Measurements from ENCODE around the gene BMPR1B.
"Not testable (repeated sequence)": the region's sequence is repeated elsewhere in the genome, so short reads cannot be mapped to it uniquely, and the experiment has no call there.

BMPR1B gene

DNA sequence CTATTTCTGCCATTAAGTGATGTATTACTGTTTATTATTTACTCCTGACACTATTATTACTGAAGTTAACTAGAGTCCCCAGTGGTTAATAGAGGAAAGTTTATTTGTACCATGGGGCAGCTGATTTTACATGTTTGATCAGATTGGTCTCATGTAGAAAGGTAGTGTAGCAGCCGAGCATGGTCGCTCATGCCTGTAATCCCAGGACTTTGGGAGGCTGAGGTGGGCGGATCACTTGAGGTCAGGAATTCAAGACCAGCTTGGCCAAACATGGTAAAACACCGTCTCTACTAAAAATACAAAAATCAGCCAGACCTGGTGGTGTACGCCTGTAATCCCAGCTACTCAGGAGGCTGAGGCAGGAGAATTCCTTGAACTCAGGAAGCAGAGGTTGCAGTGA is 74.6 kb downstream of the BMPR1B start:
- H3K4me1 ChIP-seq (ENCODE audit: control insufficient read depth, insufficient read depth, low read length); H3K36me3 ChIP-seq (ENCODE audit: control insufficient read depth in 2 of 2, insufficient read depth in 2 of 2, low read length in 2 of 2); H3K9ac ChIP-seq (ENCODE audit: low read length in 2 of 2); H3K27ac ChIP-seq (ENCODE audit: low read length); H3K4me3 ChIP-seq (ENCODE audit: low read length in 2 of 2); H3K9me3 ChIP-seq (ENCODE audit: control insufficient read depth in 2 of 2, low read length in 2 of 2); H3K27me3 ChIP-seq (ENCODE audit: control insufficient read depth in 1 of 2, insufficient read depth in 2 of 2, low read length in 2 of 2): not testable (repeated sequence)

DNA sequence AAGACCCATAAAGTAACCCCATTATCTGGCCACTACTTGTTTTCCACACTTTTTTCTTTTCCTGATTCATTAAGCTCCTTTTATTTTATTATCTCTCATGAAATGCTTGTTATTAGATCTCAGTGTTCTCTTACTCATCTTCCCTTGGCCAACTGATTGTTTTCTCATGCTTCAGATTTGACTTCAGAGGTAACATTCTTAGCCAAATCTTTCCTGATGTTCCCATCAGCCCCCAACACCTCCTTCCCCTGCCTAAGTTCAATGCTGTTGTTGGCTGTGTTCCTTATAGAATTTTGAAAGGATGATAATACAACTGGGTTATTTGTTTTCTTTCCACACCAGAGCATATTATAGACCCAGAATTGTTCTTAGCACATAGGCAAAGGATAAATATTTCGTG is 75.6 kb downstream of the BMPR1B start:
- H3K9ac ChIP-seq (ENCODE audit: low read length in 2 of 2): no peak overlapping the region

DNA sequence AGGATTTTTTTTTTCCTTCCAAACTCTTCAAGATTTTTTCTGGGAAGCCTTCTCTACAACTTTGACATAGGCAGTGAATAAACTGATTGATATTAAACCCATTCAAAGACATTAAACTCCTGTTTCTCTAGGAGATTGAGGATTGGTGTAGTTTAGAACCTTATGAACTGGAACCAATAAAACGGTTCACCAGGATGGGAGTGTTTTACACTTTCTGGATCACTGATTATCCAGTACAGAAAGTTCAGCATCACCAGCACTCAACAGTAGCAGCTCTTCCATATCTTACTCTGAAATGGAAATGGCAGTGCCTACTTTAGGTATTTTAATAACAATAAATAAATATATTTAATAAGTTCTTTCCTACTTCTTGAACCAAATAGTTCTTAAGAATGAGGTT is 76.7 kb downstream of the BMPR1B start:
- H3K27ac ChIP-seq (ENCODE audit: low read length): no peak overlapping the region
- no peak overlapping the region for H3K4me3 ChIP-seq (ENCODE audit: low read length in 2 of 2)
- H3K27me3 ChIP-seq (ENCODE audit: control insufficient read depth in 1 of 2, insufficient read depth in 2 of 2, low read length in 2 of 2): no peaks in the 10 kb centered on the region
- H3K4me1 ChIP-seq (ENCODE audit: control insufficient read depth, insufficient read depth, low read length): no peaks in the 10 kb centered on the region
- H3K36me3 ChIP-seq (ENCODE audit: control insufficient read depth in 2 of 2, insufficient read depth in 2 of 2, low read length in 2 of 2): no peaks in the 10 kb centered on the region
- H3K9me3 ChIP-seq (ENCODE audit: control insufficient read depth in 2 of 2, low read length in 2 of 2): no peaks in the 10 kb centered on the region
- H3K9ac ChIP-seq (ENCODE audit: low read length in 2 of 2): no peak overlapping the region

More for the DNA sequence above, 75.6 kb downstream of the BMPR1B start:
- Histone ChIP-seq H3K4me3 (ENCODE audit: low read length in 2 of 2) (no peak overlapping the region), H3K27me3 (ENCODE audit: control insufficient read depth in 1 of 2, insufficient read depth in 2 of 2, low read length in 2 of 2) (no peaks in the 10 kb centered on the region), H3K27ac (ENCODE audit: low read length) (no peak overlapping the region), H3K9me3 (ENCODE audit: control insufficient read depth in 2 of 2, low read length in 2 of 2) (no peaks in the 10 kb centered on the region), H3K4me1 (ENCODE audit: control insufficient read depth, insufficient read depth, low read length) (no peaks in the 10 kb centered on the region), H3K36me3 (ENCODE audit: control insufficient read depth in 2 of 2, insufficient read depth in 2 of 2, low read length in 2 of 2) (no peaks in the 10 kb centered on the region)

DNA sequence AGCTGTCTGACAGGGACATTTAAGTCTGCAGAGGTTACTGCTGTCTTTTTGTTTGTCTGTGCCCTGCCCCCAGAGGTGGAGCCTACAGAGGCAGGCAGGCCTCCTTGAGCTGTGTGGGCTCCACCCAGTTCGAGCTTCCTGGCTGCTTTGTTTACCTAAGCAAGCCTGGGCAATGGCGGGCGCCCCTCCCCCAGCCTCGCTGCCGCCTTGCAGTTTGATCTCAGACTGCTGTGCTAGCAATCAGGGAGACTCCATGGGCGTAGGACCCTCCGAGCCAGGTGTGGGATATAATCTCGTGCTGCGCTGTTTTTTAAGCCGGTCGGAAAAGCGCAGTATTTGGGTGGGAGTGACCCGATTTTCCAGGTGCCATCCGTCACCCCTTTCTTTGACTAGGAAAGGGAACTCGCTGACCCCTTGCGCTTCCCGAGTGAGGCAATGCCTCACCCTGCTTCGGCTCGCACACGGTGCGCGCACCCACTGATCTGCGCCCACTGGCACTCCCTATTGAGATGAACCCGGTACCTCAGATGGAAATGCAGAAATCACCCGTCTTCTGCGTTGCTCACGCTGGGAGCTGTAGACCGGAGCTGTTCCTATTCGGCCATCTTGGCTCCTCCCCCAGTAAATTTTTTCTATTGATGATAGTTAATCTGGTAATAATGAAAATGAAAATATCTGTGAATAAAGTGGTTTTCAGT is 83.6 kb downstream of the BMPR1B start:
- H3K27me3 ChIP-seq (ENCODE audit: control insufficient read depth in 1 of 2, insufficient read depth in 2 of 2, low read length in 2 of 2); H3K9me3 ChIP-seq (ENCODE audit: control insufficient read depth in 2 of 2, low read length in 2 of 2); H3K9ac ChIP-seq (ENCODE audit: low read length in 2 of 2); H3K4me3 ChIP-seq (ENCODE audit: low read length in 2 of 2); H3K27ac ChIP-seq (ENCODE audit: low read length); H3K36me3 ChIP-seq (ENCODE audit: control insufficient read depth in 2 of 2, insufficient read depth in 2 of 2, low read length in 2 of 2); H3K4me1 ChIP-seq (ENCODE audit: control insufficient read depth, insufficient read depth, low read length): not testable (repeated sequence)

DNA sequence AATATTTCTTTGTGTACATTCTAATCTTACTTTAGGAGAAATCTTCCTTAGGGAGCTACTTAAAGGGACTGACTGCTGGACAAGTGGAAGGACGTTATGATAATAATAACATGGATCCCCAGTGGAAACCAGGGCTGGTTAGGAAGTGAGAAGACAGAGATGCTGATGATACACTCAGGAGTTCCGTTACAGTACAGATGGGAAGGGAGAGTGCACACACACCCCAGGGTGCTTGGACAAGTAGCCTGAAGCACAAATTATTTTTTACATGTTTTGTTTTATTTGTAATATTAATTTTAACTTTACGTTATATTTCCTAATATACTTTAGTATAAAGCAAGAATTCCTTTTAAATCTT is 84.1 kb downstream of the BMPR1B start:
- Histone ChIP-seq H3K36me3 (ENCODE audit: control insufficient read depth in 2 of 2, insufficient read depth in 2 of 2, low read length in 2 of 2) (no peaks in the 10 kb centered on the region), H3K27ac (ENCODE audit: low read length) (no peak overlapping the region)

DNA sequence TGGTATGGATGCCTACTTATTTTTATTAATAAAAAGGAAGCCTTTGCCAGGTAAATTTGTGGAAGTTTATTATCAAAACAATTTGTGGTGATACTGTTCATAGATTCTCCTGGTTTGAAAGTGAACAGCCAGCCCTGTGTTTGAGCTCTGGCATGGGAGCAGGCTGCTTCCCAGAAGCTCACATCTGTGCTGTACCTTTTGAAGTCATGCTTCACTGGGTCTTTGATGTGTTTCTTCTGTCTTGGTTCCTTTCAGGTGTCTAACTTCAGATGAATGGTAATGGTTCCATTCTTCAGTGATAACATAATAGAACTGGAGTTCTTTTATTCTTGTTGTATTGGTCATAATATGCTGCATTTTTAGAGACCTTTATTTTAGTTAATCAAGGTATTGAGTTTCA is 85.5 kb downstream of the BMPR1B start:
- Histone ChIP-seq H3K27ac (ENCODE audit: low read length) (no peak overlapping the region), H3K9me3 (ENCODE audit: control insufficient read depth in 2 of 2, low read length in 2 of 2) (no peaks in the 10 kb centered on the region), H3K4me1 (ENCODE audit: control insufficient read depth, insufficient read depth, low read length) (no peaks in the 10 kb centered on the region), H3K9ac (ENCODE audit: low read length in 2 of 2) (no peak overlapping the region), H3K27me3 (ENCODE audit: control insufficient read depth in 1 of 2, insufficient read depth in 2 of 2, low read length in 2 of 2) (no peaks in the 10 kb centered on the region), H3K36me3 (ENCODE audit: control insufficient read depth in 2 of 2, insufficient read depth in 2 of 2, low read length in 2 of 2) (no peaks in the 10 kb centered on the region), H3K4me3 (ENCODE audit: low read length in 2 of 2) (no peak overlapping the region)

More for the DNA sequence above, 84.1 kb downstream of the BMPR1B start:
- H3K4me3 ChIP-seq (ENCODE audit: low read length in 2 of 2): no peak overlapping the region
- no peaks in the 10 kb centered on the region for H3K27me3 ChIP-seq (ENCODE audit: control insufficient read depth in 1 of 2, insufficient read depth in 2 of 2, low read length in 2 of 2)
- H3K9ac ChIP-seq (ENCODE audit: low read length in 2 of 2): no peak overlapping the region
- H3K4me1 ChIP-seq (ENCODE audit: control insufficient read depth, insufficient read depth, low read length): no peaks in the 10 kb centered on the region
- H3K9me3 ChIP-seq (ENCODE audit: control insufficient read depth in 2 of 2, low read length in 2 of 2): no peaks in the 10 kb centered on the region

DNA sequence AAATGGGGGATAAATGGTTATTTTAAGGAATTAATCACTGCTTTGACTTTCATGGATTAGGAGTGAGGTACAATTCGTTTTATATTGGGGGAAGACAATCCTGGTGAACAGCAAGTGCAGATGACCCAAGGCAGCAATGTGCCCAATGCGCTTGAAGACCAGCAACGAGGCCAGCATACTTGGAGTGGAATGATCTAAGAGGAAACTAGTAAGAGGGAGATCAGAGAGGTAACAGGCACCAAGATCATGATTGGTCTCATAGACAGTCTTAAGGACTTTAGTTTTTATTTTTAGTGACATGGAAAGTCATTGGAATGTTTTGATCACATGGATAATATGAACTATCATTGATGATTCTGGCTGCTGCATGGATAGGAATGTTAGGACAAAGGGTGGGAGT is 90.6 kb downstream of the BMPR1B start:
- Histone ChIP-seq H3K4me1 (ENCODE audit: control insufficient read depth, insufficient read depth, low read length) (no peaks in the 10 kb centered on the region), H3K27ac (ENCODE audit: low read length) (no peak overlapping the region), H3K27me3 (ENCODE audit: control insufficient read depth in 1 of 2, insufficient read depth in 2 of 2, low read length in 2 of 2) (no peaks in the 10 kb centered on the region), H3K9me3 (ENCODE audit: control insufficient read depth in 2 of 2, low read length in 2 of 2) (no peaks in the 10 kb centered on the region), H3K36me3 (ENCODE audit: control insufficient read depth in 2 of 2, insufficient read depth in 2 of 2, low read length in 2 of 2) (no peaks in the 10 kb centered on the region), H3K4me3 (ENCODE audit: low read length in 2 of 2) (no peak overlapping the region), H3K9ac (ENCODE audit: low read length in 2 of 2) (no peak overlapping the region)

DNA sequence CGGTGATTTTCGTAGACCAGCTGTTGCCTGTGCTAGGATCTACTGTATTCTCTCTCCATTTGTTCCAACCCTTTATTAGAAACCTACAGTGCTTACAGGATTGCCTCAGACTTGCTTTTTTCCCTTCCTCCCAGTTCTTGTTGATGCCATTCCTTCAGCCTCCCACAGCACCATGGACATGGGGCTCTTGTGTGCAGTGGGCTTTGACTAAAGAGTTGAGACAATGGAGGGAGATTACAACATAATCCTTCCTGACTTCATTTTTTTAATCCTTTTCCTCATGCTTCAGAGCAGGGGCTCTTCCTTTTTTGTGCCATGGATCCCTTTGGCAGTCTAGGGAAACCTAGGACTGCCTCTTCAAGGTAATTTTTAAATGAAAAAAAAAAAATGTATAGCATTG is 92.1 kb downstream of the BMPR1B start:
- Histone ChIP-seq H3K4me3 (ENCODE audit: low read length in 2 of 2) (no peak overlapping the region), H3K9me3 (ENCODE audit: control insufficient read depth in 2 of 2, low read length in 2 of 2) (no peaks in the 10 kb centered on the region), H3K4me1 (ENCODE audit: control insufficient read depth, insufficient read depth, low read length) (no peaks in the 10 kb centered on the region), H3K9ac (ENCODE audit: low read length in 2 of 2) (no peak overlapping the region), H3K36me3 (ENCODE audit: control insufficient read depth in 2 of 2, insufficient read depth in 2 of 2, low read length in 2 of 2) (no peaks in the 10 kb centered on the region), H3K27me3 (ENCODE audit: control insufficient read depth in 1 of 2, insufficient read depth in 2 of 2, low read length in 2 of 2) (no peaks in the 10 kb centered on the region), H3K27ac (ENCODE audit: low read length) (no peak overlapping the region)

DNA sequence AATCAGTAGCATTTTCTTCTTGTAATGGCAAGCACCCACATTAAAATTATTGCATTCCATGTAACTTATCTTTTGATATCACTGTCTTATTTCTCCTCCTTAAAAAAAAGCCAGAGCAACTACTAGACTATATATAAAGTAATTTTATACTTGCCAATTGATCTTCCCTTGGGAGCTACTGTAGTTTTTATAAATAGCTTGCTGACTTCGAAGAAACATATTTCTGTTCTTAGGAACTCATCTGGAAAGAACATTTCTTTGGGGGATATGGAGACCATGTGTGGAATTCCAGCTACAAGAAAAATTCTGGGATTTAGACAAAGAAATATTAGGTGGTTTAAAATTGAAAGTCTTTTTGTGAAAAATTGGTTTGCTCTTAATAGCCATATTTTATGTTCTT is 94.9 kb downstream of the BMPR1B start:
- Histone ChIP-seq H3K4me3 (ENCODE audit: low read length in 2 of 2) (no peak overlapping the region), H3K27me3 (ENCODE audit: control insufficient read depth in 1 of 2, insufficient read depth in 2 of 2, low read length in 2 of 2) (no peaks in the 10 kb centered on the region), H3K9ac (ENCODE audit: low read length in 2 of 2) (no peak overlapping the region), H3K36me3 (ENCODE audit: control insufficient read depth in 2 of 2, insufficient read depth in 2 of 2, low read length in 2 of 2) (no peaks in the 10 kb centered on the region), H3K9me3 (ENCODE audit: control insufficient read depth in 2 of 2, low read length in 2 of 2) (no peaks in the 10 kb centered on the region), H3K4me1 (ENCODE audit: control insufficient read depth, insufficient read depth, low read length) (no peaks in the 10 kb centered on the region), H3K27ac (ENCODE audit: low read length) (no peak overlapping the region)

DNA sequence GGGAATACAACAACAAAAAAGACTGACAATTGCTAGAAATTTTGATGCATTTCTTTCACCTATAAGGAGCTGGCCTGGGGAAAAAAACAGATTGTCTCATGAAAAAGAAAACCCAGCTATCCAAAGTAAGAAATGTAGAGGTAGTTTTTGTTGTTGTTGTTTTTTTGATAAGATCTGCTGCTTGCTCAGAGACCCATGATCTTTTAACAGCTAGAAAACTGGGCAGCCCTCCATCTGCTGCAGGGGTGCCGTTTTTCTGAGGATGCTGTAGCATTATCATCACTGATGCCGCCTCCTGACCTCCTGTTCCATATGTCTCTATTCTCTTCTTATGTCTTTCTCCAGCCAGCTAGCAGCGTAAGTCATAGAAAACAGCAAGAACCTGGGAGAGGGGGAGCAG is 98.3 kb downstream of the BMPR1B start:
- H3K9ac ChIP-seq (ENCODE audit: low read length in 2 of 2): no peak overlapping the region
- H3K36me3 ChIP-seq (ENCODE audit: control insufficient read depth in 2 of 2, insufficient read depth in 2 of 2, low read length in 2 of 2): no peaks in the 10 kb centered on the region
- H3K9me3 ChIP-seq (ENCODE audit: control insufficient read depth in 2 of 2, low read length in 2 of 2): no peaks in the 10 kb centered on the region
- no peak overlapping the region for H3K27ac ChIP-seq (ENCODE audit: low read length)
- no peak overlapping the region for H3K4me3 ChIP-seq (ENCODE audit: low read length in 2 of 2)
- no peaks in the 10 kb centered on the region for H3K27me3 ChIP-seq (ENCODE audit: control insufficient read depth in 1 of 2, insufficient read depth in 2 of 2, low read length in 2 of 2)
- H3K4me1 ChIP-seq (ENCODE audit: control insufficient read depth, insufficient read depth, low read length): no peaks in the 10 kb centered on the region

DNA sequence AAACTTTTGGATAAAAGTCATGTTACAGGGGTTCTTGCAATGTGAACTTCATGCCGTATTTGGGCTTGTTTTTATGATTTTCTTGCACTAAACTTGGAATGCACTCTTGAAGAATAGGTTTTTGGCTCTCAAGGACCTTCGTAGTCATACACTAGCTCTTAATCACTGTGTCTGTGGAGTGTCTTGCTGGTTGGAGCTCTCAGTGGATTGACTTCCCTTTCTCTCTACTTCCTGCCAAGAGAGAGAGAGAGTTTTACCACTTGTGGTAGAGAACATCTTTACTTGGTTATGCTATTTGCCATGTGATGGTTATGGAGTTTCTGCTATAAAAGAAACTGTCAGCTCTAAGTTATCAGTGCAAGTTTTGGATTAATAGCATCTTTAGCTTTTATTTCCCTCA is 112.4 kb downstream of the BMPR1B start:
- H3K9ac ChIP-seq (ENCODE audit: low read length in 2 of 2): no peak overlapping the region
- H3K9me3 ChIP-seq (ENCODE audit: control insufficient read depth in 2 of 2, low read length in 2 of 2): no peaks in the 10 kb centered on the region
- H3K27me3 ChIP-seq (ENCODE audit: control insufficient read depth in 1 of 2, insufficient read depth in 2 of 2, low read length in 2 of 2): no peaks in the 10 kb centered on the region
- H3K27ac ChIP-seq (ENCODE audit: low read length): no peak overlapping the region
- H3K4me1 ChIP-seq (ENCODE audit: control insufficient read depth, insufficient read depth, low read length): peaks cover 2% of the 10 kb centered on the region
- H3K36me3 ChIP-seq (ENCODE audit: control insufficient read depth in 2 of 2, insufficient read depth in 2 of 2, low read length in 2 of 2): no peaks in the 10 kb centered on the region
- no peak overlapping the region for H3K4me3 ChIP-seq (ENCODE audit: low read length in 2 of 2)
